RWPE2 (cell line): ENCODE measurements around the gene IPP.
A peak's percentile ranks its signal among the peaks of the same experiment; 100 is the strongest.

Experiments
- ATAC-seq: fragments of 200-7000 bp; cut with Tn5 transposase; 3 replicates; pipeline ENCODE4 v1.9.1; 2021; ENCODE audit warnings: low read depth
- DNase-seq: peaks from one replicate; pipeline ENCODE4 v3.0.0-alpha.2; 2020; ENCODE audit warnings: low spot score
- H3K27ac ChIP-seq: fragments of 450-650 bp; 2 replicates; pipeline ENCODE4 v1.5.1; 2017; ENCODE audit warnings: mild to moderate bottlenecking; ENCODE audit not compliant: poor library complexity, severe bottlenecking
- H3K27me3 ChIP-seq: fragments of 250-450 bp; sonication (Bioruptor Pico); 2 replicates; pipeline ENCODE4 v1.5.1; 2021; ENCODE audit warnings: mild to moderate bottlenecking, moderate library complexity; ENCODE audit not compliant: insufficient read depth, poor library complexity, severe bottlenecking
- H3K36me3 ChIP-seq: fragments of 250-450 bp; sonication (Bioruptor Pico); 2 replicates; pipeline ENCODE4 v1.5.1; 2020; ENCODE audit warnings: low read depth, mild to moderate bottlenecking, moderate library complexity
- H3K4me1 ChIP-seq: fragments of 250-450 bp; sonication (Bioruptor Pico); 2 replicates; pipeline ENCODE4 v1.5.1; 2021; ENCODE audit warnings: mild to moderate bottlenecking, moderate library complexity; ENCODE audit not compliant: insufficient read depth, poor library complexity, severe bottlenecking
- H3K4me3 ChIP-seq: fragments of 250-450 bp; sonication (Bioruptor Pico); 2 replicates; pipeline ENCODE4 v1.5.1; 2021; ENCODE audit warnings: mild to moderate bottlenecking, moderate library complexity; ENCODE audit not compliant: severe bottlenecking
- H3K9me3 ChIP-seq: fragments of 250-450 bp; sonication (Bioruptor Pico); 2 replicates; pipeline ENCODE4 v1.5.1; 2021; ENCODE audit warnings: mild to moderate bottlenecking, moderate library complexity; ENCODE audit not compliant: severe bottlenecking
- TF ChIP-seq, protein P1 (sequence below): fragments of 450-650 bp; IDR thresholded peaks from one replicate; pipeline ENCODE4 v1.5.1; 2017; ENCODE audit warnings: mild to moderate bottlenecking, moderate library complexity; ENCODE audit not compliant: poor library complexity, severe bottlenecking

IPP gene

DNA sequence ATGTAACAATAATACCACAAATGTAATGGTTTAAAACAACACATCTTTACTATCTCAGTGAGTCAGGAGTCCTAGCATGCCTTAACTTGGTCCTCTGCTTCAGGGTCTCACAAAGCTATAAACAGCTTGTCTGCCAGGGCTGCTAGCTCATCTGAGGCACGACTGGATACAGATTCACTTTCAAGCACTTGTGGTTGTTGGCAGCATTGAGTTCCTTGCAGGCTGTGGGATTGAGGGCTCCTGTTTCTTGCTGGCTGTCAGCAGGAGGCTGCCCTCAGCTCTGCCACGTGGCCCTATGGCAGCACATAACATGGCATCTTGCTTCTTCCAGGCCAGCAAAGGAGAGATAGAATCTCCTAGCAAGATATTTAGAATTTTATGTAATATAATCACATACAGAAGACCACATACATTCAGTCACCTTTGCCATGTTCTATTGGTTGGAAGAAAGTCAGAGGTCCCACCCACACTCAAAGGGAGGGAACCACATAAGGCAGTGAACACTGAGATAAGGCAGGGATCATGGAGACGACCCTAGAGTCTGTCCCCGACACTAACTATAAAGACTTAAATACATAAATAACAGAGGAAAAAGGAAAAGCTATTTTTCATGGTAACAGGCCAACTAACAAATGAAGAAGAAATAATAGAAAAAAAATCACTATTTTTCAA lies 18.9 kb upstream of the IPP start:
- H3K4me1 ChIP-seq: no peaks in the 10 kb centered on the region
- H3K27ac ChIP-seq: no peak overlapping the region
- H3K36me3 ChIP-seq: no peaks in the 10 kb centered on the region
- TF ChIP-seq, protein P1, sequence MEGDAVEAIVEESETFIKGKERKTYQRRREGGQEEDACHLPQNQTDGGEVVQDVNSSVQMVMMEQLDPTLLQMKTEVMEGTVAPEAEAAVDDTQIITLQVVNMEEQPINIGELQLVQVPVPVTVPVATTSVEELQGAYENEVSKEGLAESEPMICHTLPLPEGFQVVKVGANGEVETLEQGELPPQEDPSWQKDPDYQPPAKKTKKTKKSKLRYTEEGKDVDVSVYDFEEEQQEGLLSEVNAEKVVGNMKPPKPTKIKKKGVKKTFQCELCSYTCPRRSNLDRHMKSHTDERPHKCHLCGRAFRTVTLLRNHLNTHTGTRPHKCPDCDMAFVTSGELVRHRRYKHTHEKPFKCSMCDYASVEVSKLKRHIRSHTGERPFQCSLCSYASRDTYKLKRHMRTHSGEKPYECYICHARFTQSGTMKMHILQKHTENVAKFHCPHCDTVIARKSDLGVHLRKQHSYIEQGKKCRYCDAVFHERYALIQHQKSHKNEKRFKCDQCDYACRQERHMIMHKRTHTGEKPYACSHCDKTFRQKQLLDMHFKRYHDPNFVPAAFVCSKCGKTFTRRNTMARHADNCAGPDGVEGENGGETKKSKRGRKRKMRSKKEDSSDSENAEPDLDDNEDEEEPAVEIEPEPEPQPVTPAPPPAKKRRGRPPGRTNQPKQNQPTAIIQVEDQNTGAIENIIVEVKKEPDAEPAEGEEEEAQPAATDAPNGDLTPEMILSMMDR: no peak
- ATAC-seq (peak; percentile 33), DNase-seq (no peak)
- no peaks in the 10 kb centered on the region for H3K27me3 ChIP-seq
- no peak overlapping the region for H3K4me3 ChIP-seq
- no peaks in the 10 kb centered on the region for H3K9me3 ChIP-seq

DNA sequence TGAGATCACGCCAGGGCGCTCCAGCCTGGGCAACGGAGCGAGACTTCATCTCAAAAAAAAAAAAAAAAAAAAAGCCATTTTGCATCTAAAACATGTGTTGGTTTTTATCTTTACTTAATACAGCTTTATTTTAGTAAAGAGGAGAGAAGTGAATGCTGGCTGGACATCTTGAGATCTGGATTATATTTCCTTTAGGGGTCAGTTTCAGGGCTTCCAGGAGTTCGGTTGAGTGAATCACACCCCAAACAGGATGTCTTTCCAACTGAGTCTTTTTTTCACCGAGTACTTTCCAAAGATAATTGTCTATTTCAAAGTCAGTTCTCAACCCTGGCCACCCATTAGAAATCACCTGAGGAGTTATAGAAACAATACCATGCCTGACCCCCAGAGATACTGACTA lies 16.6 kb upstream of the IPP start:
- no peaks in the 10 kb centered on the region for H3K36me3 ChIP-seq
- no peaks in the 10 kb centered on the region for H3K27me3 ChIP-seq
- TF ChIP-seq, protein P1: no peak
- no peak for DNase-seq
- H3K4me3 ChIP-seq: no peak overlapping the region
- H3K27ac ChIP-seq: no peak overlapping the region
- no peaks in the 10 kb centered on the region for H3K4me1 ChIP-seq
- ATAC-seq: no peak
- no peaks in the 10 kb centered on the region for H3K9me3 ChIP-seq

DNA sequence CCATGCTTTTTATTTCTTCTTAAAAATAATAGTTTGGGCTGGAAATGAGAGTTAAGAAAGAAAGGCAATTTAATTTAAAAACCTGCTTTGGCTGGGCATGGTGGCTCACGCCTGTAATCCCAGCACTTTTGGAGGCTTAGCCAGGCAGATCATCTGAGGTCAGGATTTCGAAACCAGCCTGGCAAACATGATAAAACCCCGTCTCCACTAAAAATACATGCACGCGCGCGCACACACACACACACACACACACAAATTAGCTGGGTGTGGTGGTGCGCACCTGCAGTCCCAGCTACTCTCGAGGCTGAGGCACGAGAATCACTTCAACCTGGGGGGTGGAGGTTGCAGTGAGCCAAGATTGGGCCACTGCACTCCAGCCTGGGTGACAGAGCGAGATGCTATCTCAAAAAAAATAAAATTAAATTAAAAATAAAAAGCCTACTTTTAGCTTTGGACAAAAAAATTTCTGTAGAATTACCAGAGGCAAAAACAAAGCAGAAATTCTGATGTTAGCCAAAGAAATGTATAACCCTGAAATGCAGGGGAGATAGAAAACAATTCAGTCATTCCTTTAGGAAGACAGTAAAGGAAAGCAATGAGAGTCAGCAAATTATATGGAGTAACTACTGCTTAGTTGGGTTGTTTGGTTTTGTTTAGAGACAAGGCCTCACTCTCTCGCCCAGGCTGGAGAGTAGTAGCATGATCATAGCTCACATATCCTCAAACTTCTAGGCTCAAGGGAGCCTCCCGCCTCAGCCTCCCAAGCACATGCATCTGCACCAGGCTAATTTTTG lies 15.7 kb upstream of the IPP start:
- no peaks in the 10 kb centered on the region for H3K27me3 ChIP-seq
- no peak overlapping the region for H3K4me3 ChIP-seq
- no peaks in the 10 kb centered on the region for H3K4me1 ChIP-seq
- ATAC-seq (no peak), DNase-seq (no peak)
- TF ChIP-seq, protein P1: no peak
- H3K36me3 ChIP-seq: no peaks in the 10 kb centered on the region
- no peaks in the 10 kb centered on the region for H3K9me3 ChIP-seq
- no peak overlapping the region for H3K27ac ChIP-seq

DNA sequence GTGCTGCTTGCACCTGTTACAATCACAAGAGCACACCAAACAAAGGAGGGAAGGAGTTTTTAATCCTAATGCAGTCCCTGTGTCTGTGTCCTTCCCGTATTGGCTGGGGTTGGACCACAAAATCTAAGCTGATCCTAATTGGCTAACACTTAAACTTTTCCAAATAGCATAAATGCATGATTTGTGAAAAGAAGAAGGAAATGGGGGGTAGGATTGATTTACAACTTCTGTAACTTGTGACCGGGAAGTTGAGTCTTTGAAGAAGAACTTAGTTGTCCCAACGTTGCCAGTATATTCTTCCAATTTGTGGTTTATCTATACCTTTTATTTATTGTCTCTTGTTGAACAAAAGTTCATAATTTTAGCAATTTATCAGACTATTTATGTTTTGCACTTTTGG lies 11.8 kb upstream of the IPP start:
- Histone ChIP-seq H3K4me1 (no peaks in the 10 kb centered on the region), H3K27me3 (no peaks in the 10 kb centered on the region), H3K9me3 (no peaks in the 10 kb centered on the region), H3K27ac (no peak overlapping the region), H3K36me3 (no peaks in the 10 kb centered on the region), H3K4me3 (no peak overlapping the region)
- TF ChIP-seq, protein P1: no peak
- ATAC-seq (no peak), DNase-seq (no peak)

DNA sequence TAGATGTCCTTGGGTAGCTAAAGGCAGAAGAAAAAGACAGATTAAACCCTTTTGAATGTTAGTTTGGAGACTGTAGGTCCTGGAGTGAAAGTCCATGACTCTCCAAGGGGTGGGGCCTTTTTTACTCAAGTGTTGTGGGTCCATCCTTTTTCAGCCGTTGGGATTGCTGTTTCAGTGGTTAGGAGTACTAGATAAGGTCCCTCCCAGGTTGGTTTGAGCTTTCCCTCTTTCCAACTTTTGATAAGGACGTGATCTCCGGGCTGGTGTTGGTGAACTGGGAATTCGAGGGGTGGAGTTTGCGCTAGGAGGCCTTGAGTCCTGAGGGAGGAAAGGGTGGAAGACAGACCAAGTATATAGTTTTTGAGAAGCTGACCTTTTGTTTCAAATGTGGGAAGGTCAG lies 5.2 kb upstream of the IPP start:
- no peak overlapping the region for H3K4me3 ChIP-seq
- H3K27ac ChIP-seq: no peak overlapping the region
- TF ChIP-seq, protein P1: no peak
- no peak for DNase-seq
- no peaks in the 10 kb centered on the region for H3K27me3 ChIP-seq
- H3K4me1 ChIP-seq: no peaks in the 10 kb centered on the region
- ATAC-seq: no peak
- no peaks in the 10 kb centered on the region for H3K9me3 ChIP-seq
- H3K36me3 ChIP-seq: no peaks in the 10 kb centered on the region
